Brain microvascular endothelial cell (primary cell): ENCODE results near the gene MAPK1.
"Not testable (repeated sequence)": the region's sequence is repeated elsewhere in the genome, so short reads cannot be mapped to it uniquely, and the experiment has no call there.

ENCODE experiments used
- DNase-seq: peaks from one replicate; pipeline ENCODE4 v3.0.0-alpha.2; 2020
- H3K27ac ChIP-seq: fragments of 250-450 bp; sonication (Bioruptor Pico); 2 replicates; pipeline ENCODE4 v1.5.1; 2020; ENCODE audit warnings: mild to moderate bottlenecking, moderate library complexity
- H3K27me3 ChIP-seq: fragments of 250-450 bp; sonication (Bioruptor Pico); replicated peaks from 2 replicates; pipeline ENCODE4 v1.5.1; 2020; ENCODE audit warnings: mild to moderate bottlenecking
- H3K36me3 ChIP-seq: fragments of 250-450 bp; sonication (Bioruptor Pico); replicated peaks from 2 replicates; pipeline ENCODE4 v1.5.1; 2020; ENCODE audit warnings: mild to moderate bottlenecking
- H3K4me3 ChIP-seq: 2 replicates; pipeline ENCODE4 v1.5.1; 2011; ENCODE audit warnings: low read depth, mild to moderate bottlenecking, control low read depth, low read length, moderate library complexity
- CTCF ChIP-seq: IDR thresholded peaks from 2 replicates; pipeline ENCODE4 v1.5.1; 2011; ENCODE audit warnings: low read depth, mild to moderate bottlenecking, moderate library complexity, low read length, control low read depth, inconsistent platforms; ENCODE audit errors: missing control alignments
- in situ Hi-C: cut with HindIII; loops from 2 replicates; pipeline ENCODE4 v1.10.0; 2017; ENCODE audit warnings: low sequenced_read_pairs, low pct_ligation_motif_present

MAPK1 gene

GRCh38 chr22:21800552-21801303 lies 66.7 kb downstream of the MAPK1 start:
- Histone ChIP-seq H3K27ac (no peak overlapping the region), H3K4me3 (no peak overlapping the region), H3K36me3 (peaks cover 66% of the 10 kb centered on the region), H3K27me3 (no peaks in the 10 kb centered on the region)
- TF ChIP-seq CTCF, result no peak
- no peak for DNase-seq
- in situ Hi-C loops, result no loop called here

- Histone ChIP-seq H3K36me3 (peaks cover 52% of the 10 kb centered on the region), H3K27me3 (no peaks in the 10 kb centered on the region), H3K27ac (no peak overlapping the region), H3K4me3 (no peak overlapping the region)
- in situ Hi-C loops, result no loop called here
- DNase-seq, result peak; percentile 20
- no peak for TF ChIP-seq CTCF
Observed at GRCh38 chr22:21797444-21798221, 69.8 kb downstream of the MAPK1 start.

- in situ Hi-C loops, result no loop called here
- no peak overlapping the region for H3K27ac ChIP-seq
- no peak for TF ChIP-seq CTCF
- no peaks in the 10 kb centered on the region for H3K27me3 ChIP-seq
- peaks cover 50% of the 10 kb centered on the region for H3K36me3 ChIP-seq
- no peak overlapping the region for H3K4me3 ChIP-seq
- DNase-seq, result no peak
Observed at GRCh38 chr22:21796863-21797262, 70.6 kb downstream of the MAPK1 start.

GRCh38 chr22:21796231-21796630 lies 71.2 kb downstream of the MAPK1 start:
- peaks cover 55% of the 10 kb centered on the region for H3K36me3 ChIP-seq
- H3K27ac ChIP-seq, result peak overlapping the region; percentile 14
- no peak for TF ChIP-seq CTCF
- no peaks in the 10 kb centered on the region for H3K27me3 ChIP-seq
- no peak for DNase-seq
- H3K4me3 ChIP-seq, result no peak overlapping the region
- in situ Hi-C loops, result no loop called here

GRCh38 chr22:21793716-21794115 lies 73.7 kb downstream of the MAPK1 start:
- in situ Hi-C loops, H3K27ac ChIP-seq, H3K4me3 ChIP-seq, H3K27me3 ChIP-seq, DNase-seq: not testable (repeated sequence)
- peaks cover 56% of the 10 kb centered on the region for H3K36me3 ChIP-seq
